ENCODE data around the gene ANTXR2. TPM values are rescaled to one million over a fixed set of nuclear protein-coding genes. Genes with fewer than 3 reads are reported as not detected.
A peak's percentile ranks its signal among the peaks of the same experiment; 100 is the strongest.

ANTXR2 gene
- total and polyA plus RNA-seq, 9 of the 15 experiments (the other 6 are each of a cell fraction or from before 2014, with no cell fraction given) = 10.1 to 83.8 (median 60.3) TPM

DNA sequence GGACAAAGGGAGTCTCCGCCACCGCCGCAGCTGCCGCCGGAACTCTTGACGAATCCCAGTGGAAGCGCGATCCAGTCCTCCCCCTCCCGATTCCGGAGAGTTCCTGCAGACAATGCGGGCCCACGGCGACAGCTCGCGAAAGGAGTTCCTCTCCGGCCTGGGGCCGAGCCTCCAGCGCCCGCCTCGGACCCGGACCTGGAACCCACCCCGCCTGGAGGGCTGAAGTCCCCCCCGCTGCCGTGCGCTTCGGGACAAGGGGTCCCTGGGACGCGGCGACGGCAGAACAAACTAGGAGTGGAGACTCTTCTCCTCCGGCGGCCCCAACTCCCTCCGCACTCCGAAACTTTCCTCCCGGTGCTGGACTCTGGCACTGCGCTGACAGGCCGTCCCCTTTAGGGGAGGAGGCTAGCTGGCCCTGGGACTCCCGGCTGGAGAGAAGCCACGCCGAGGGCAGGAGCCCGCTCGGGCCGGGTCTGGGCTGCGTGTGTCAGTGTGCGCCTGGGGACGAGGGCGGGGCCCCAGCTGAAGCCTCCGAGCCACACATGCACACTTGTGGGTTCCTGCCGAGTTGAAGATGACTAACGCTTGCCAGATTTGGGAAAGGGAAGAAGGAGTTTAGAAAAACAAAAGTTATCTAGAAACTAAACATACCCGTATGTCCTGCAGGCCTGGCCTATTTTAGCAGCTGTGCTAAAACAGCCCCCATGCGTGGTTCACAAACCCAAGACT lies at the start of gene ANTXR2 (continued):
- TF ChIP-seq, protein P1, sequence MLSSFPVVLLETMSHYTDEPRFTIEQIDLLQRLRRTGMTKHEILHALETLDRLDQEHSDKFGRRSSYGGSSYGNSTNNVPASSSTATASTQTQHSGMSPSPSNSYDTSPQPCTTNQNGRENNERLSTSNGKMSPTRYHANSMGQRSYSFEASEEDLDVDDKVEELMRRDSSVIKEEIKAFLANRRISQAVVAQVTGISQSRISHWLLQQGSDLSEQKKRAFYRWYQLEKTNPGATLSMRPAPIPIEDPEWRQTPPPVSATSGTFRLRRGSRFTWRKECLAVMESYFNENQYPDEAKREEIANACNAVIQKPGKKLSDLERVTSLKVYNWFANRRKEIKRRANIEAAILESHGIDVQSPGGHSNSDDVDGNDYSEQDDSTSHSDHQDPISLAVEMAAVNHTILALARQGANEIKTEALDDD (IDR thresholded peaks at IDR 0.05) = peak; percentile 85; the same call in 1 of the 2 replicates
- TF ChIP-seq, protein P2, sequence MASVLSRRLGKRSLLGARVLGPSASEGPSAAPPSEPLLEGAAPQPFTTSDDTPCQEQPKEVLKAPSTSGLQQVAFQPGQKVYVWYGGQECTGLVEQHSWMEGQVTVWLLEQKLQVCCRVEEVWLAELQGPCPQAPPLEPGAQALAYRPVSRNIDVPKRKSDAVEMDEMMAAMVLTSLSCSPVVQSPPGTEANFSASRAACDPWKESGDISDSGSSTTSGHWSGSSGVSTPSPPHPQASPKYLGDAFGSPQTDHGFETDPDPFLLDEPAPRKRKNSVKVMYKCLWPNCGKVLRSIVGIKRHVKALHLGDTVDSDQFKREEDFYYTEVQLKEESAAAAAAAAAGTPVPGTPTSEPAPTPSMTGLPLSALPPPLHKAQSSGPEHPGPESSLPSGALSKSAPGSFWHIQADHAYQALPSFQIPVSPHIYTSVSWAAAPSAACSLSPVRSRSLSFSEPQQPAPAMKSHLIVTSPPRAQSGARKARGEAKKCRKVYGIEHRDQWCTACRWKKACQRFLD (CRISPR knock-in tag; IDR thresholded peaks at IDR 0.05) = no peak; the same call in 1 of the 2 replicates
- TF ChIP-seq PHF21A (IDR thresholded peaks at IDR 0.05; ENCODE audit: borderline replicate concordance, low read depth) (0 out of 2 replicates have a peak, but pooled peaks have one; percentile 7), PTTG1 (tag; IDR thresholded peaks at IDR 0.05; ENCODE audit: low read depth) (no peak), CREM (IDR thresholded peaks at IDR 0.05; ENCODE audit: low read depth) (peak; percentile 76), CHD1 (IDR thresholded peaks at IDR 0.05; ENCODE audit: low read length) (peak; percentile 44), ZC3H8 (IDR thresholded peaks at IDR 0.05) (no peak), SRSF7 (optimal IDR thresholded peaks at IDR 0.05; ENCODE audit: low read depth, low read length) (no peak), CHCHD3 (CRISPR knock-in tag; IDR thresholded peaks at IDR 0.05) (no peak), HMGN3 (IDR thresholded peaks at IDR 0.05; ENCODE audit: borderline replicate concordance, extremely low read depth, insufficient read length, low read depth, low read length) (peak; percentile 93), CHD2 (IDR thresholded peaks at IDR 0.05; ENCODE audit: low read depth, low read length) (no peak), CEBPG (CRISPR knock-in tag; IDR thresholded peaks at IDR 0.05) (no peak), CEBPG (tag; conservative IDR thresholded peaks at IDR 0.05 in 1 of 2, IDR thresholded peaks at IDR 0.05 in 1 of 2) (no peak), PCBP1 (IDR thresholded peaks at IDR 0.05; ENCODE audit: low read depth, low read length, poor library complexity, severe bottlenecking) (no peak), FUS (optimal IDR thresholded peaks at IDR 0.05; ENCODE audit: low read depth, low read length) (no peak), BACH1 (tag; IDR thresholded peaks at IDR 0.05) (no peak; the same call in 1 of the 2 replicates), ZBTB1 (CRISPR knock-in tag; IDR thresholded peaks at IDR 0.05; ENCODE audit: borderline replicate concordance, low read depth) (no peak; the same call in 1 of the 2 replicates)
- TF ChIP-seq, protein P3, sequence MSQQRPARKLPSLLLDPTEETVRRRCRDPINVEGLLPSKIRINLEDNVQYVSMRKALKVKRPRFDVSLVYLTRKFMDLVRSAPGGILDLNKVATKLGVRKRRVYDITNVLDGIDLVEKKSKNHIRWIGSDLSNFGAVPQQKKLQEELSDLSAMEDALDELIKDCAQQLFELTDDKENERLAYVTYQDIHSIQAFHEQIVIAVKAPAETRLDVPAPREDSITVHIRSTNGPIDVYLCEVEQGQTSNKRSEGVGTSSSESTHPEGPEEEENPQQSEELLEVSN (IDR thresholded peaks at IDR 0.05; ENCODE audit: borderline replicate concordance in 1 of 2, extremely low read depth in 1 of 2, insufficient read depth in 1 of 2, insufficient read length in 1 of 2, low read depth in 1 of 2, low read length in 1 of 2, poor library complexity in 1 of 2, severe bottlenecking in 1 of 2) = peak; percentile 46 to 62
- TF ChIP-seq, protein P4, sequence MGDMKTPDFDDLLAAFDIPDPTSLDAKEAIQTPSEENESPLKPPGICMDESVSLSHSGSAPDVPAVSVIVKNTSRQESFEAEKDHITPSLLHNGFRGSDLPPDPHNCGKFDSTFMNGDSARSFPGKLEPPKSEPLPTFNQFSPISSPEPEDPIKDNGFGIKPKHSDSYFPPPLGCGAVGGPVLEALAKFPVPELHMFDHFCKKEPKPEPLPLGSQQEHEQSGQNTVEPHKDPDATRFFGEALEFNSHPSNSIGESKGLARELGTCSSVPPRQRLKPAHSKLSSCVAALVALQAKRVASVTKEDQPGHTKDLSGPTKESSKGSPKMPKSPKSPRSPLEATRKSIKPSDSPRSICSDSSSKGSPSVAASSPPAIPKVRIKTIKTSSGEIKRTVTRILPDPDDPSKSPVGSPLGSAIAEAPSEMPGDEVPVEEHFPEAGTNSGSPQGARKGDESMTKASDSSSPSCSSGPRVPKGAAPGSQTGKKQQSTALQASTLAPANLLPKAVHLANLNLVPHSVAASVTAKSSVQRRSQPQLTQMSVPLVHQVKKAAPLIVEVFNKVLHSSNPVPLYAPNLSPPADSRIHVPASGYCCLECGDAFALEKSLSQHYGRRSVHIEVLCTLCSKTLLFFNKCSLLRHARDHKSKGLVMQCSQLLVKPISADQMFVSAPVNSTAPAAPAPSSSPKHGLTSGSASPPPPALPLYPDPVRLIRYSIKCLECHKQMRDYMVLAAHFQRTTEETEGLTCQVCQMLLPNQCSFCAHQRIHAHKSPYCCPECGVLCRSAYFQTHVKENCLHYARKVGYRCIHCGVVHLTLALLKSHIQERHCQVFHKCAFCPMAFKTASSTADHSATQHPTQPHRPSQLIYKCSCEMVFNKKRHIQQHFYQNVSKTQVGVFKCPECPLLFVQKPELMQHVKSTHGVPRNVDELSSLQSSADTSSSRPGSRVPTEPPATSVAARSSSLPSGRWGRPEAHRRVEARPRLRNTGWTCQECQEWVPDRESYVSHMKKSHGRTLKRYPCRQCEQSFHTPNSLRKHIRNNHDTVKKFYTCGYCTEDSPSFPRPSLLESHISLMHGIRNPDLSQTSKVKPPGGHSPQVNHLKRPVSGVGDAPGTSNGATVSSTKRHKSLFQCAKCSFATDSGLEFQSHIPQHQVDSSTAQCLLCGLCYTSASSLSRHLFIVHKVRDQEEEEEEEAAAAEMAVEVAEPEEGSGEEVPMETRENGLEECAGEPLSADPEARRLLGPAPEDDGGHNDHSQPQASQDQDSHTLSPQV (IDR thresholded peaks at IDR 0.05) = 0 out of 2 replicates have a peak, but pooled peaks have one; percentile 30

Data from K562 (cell line).